Thyroid gland (tissue), 4 donors: ENCODE data around the gene PRLHR.

Experiments
- POLR2A ChIP-seq, 2 donors: fragments of 450-650 bp; IDR thresholded peaks; one replicate each; pipeline ENCODE4 v1.6.1; 2017; ENCODE audit warnings: antibody characterized with exemption in 2 of 2, mild to moderate bottlenecking in 2 of 2, moderate library complexity in 1 of 2
- TF ChIP-seq, protein P1 (sequence below), 6 experiments: fragments of 200-600 bp in 3 of 6; fragments of 450-650 bp in 3 of 6; sonication (generic) in 3 of 6; IDR thresholded peaks; one replicate each; pipeline ENCODE4 v1.5.1; 2016 to 2019; ENCODE audit warnings: antibody characterized with exemption in 6 of 6, mild to moderate bottlenecking in 2 of 6, inconsistent platforms in 1 of 6, moderate library complexity in 1 of 6

DNA sequence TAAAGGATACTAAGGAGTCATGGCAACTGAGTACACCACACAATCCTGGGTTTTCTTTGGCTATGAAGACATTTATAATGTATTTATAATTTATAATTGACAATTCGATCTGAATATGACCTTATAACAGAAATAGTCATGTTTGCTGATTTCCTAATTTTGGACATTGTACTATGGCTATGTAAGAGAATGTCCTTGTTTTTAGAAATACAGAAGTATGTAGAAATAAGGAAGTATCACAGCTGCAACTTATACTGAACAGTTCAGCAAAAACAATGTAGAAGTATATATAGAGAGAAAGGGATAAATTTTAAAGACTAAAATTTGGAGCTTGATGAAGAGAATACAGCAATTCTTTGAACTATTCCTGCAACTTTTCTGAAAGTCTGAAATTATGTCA lies 32.6 kb downstream of the PRLHR start:
- TF ChIP-seq, protein P1, sequence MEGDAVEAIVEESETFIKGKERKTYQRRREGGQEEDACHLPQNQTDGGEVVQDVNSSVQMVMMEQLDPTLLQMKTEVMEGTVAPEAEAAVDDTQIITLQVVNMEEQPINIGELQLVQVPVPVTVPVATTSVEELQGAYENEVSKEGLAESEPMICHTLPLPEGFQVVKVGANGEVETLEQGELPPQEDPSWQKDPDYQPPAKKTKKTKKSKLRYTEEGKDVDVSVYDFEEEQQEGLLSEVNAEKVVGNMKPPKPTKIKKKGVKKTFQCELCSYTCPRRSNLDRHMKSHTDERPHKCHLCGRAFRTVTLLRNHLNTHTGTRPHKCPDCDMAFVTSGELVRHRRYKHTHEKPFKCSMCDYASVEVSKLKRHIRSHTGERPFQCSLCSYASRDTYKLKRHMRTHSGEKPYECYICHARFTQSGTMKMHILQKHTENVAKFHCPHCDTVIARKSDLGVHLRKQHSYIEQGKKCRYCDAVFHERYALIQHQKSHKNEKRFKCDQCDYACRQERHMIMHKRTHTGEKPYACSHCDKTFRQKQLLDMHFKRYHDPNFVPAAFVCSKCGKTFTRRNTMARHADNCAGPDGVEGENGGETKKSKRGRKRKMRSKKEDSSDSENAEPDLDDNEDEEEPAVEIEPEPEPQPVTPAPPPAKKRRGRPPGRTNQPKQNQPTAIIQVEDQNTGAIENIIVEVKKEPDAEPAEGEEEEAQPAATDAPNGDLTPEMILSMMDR (IDR thresholded peaks at IDR 0.05), result no peak
- no peak for TF ChIP-seq POLR2A (IDR thresholded peaks at IDR 0.05)
